Posterior cingulate gyrus (tissue), 11 donors: ENCODE measurements around the gene RALGAPA2.

ENCODE experiments used
- DNase-seq, 10 donors: peaks; one replicate each; pipeline versions ENCODE4 v3.0.0 to v3.0.0-alpha.2; 2020 to 2021; ENCODE audit warnings: mixed read lengths in 3 of 10
- intact Hi-C: fragments of 100-400 bp; cut with DNase I; formaldehyde crosslinking; loops from one replicate; pipeline ENCODE4 v1.15.1; 2023

RALGAPA2 gene

DNA sequence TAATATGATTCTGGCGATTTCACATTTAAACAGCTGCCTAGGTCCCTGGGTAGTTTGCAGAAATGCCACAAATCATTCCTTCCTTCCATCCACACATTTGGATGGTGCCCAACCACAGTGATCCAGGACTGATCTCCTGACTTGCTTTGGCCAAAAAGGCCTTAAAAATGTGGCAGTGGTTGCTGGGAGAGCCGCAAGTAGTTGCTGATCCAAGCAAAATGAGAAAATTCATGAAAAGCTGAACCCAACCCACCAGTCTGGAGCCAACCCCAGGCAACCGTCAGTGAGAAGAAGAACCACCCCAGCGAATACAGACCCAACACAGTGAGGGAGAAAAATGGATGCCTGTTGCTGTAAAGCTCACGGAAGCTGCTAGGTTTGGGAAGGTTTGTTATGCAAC, 25.1 kb downstream of the RALGAPA2 start:
- DNase-seq = no peak
- intact Hi-C loops = no loop called here

- no peak for DNase-seq
- intact Hi-C loops = no loop called here
These were observed 26.8 kb downstream of the RALGAPA2 start for GRCh38 chr20:20685635-20686034.

DNA sequence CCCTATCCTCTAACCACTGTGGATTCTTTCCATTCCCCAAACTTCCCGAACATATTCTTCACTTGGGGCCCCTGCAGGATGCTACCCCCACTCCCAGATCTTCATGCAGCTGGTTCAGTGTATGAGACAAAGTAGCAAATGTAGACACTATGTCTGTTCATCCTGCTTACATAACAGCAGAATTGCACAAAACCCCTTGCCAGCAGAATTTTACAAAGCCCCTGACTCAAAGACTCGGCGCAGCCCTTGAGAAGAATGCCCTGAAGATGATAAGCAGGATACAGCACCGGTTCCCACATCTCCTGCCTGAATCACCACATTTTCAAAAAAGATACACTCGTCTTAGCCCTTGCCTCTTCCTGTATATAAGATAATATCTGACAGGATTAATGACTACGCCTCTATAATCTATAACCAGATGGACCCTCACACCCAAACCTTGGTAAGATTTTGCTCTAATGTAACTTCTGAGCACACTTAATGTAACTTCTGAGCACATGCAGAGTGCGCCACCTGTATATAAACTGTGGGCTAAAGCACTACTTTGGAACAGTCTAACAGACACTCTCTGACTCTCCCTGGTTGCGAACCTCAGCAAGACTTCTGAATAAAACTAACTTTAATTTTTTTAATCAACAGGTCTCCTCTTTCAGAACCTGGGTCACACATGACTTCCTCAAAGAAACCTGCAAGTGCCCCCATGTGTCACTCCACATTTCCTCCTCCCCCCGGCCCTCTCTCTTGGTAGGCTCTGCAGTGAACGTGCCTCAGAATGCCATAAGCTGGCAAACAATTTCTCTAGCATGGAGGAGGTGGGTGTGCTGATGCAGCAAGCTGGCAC, 28.7 kb downstream of the RALGAPA2 start:
- intact Hi-C loops = no loop called here
- DNase-seq = no peak

GRCh38 chr20:20683020-20683419, 29.4 kb downstream of the RALGAPA2 start:
- intact Hi-C loops = no loop called here
- no peak for DNase-seq

- DNase-seq = peak in 1 of 10 donors; percentile 72
- intact Hi-C loops = no loop called here
These were observed 31.4 kb downstream of the RALGAPA2 start for GRCh38 chr20:20680991-20681508.

DNA sequence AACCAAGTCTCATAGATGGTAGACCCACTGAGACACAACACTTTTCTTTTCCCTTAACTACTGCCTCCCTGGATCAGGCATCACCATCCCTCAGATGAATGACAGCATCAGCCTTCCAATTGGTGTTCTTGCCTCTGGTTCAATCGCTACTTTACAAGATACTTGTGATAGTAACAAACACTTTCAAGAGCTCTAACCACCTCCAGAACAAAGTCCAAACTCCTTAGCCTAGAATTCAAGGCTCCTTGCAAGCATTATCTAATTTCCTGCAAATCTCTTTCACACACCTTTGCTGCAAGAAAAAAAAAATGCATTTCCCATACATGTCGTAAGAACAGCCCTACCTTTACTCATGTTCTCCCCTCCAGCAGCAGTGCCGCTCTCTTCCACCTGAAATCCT, 33.1 kb downstream of the RALGAPA2 start:
- no peak for DNase-seq
- intact Hi-C loops = no loop called here

- DNase-seq = no peak
- intact Hi-C loops = no loop called here
These were observed 35.3 kb downstream of the RALGAPA2 start for GRCh38 chr20:20677186-20677585.

DNA sequence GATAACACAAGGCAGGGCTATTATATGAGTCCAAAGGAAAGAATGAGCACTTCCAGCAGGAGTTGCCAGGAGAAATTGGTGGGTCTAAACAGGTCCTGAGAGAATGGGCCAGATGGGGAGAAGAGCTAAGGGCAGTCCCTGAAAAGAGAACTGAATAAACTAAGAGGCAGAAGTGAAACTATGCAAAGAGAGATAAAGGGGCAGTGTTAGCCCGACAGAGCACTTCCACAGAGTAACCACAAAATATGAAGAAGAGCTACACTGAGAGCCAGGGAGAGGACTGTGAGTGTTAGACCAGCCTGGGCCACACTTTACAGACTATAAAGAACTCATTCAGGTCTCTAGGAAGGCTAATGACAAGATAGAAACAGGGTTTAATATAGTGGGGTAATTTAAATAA, 43.8 kb downstream of the RALGAPA2 start:
- no peak for DNase-seq
- intact Hi-C loops = no loop called here

GRCh38 chr20:20666359-20666758, 46.1 kb downstream of the RALGAPA2 start:
- DNase-seq = no peak
- intact Hi-C loops = no loop called here

DNA sequence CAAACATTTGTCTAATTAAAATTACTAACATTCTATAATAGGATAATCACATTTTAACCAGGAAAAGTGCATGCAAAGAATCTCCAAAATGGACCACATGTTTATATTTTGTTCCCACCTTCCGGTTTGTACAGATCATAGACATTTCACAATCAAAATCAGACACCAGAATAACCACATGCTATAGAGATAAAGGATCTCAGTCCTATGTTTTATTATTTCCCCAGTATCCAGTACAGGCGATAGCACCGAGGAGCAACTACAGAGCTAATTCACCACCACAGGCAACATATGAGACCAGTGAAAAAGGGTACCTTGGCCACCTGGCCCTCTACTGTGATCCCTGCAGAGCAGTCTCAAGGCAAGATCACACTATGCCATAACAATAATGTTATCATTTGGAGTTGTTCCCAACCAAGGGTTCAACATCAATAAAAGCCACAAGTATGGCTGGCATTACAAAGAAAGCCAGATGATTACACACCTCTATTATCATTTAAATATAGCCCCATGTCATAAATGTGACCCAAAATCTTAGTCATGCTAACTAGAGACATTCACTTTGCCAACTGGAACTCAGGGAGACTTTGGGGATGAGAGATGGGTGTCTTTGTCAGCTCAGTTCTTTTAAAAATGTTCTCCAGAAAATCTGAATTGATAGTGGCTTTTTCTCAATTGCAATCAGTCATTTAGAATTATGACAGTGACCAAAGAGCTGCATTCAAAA, 46.7 kb downstream of the RALGAPA2 start:
- intact Hi-C loops = no loop called here
- DNase-seq = no peak

DNA sequence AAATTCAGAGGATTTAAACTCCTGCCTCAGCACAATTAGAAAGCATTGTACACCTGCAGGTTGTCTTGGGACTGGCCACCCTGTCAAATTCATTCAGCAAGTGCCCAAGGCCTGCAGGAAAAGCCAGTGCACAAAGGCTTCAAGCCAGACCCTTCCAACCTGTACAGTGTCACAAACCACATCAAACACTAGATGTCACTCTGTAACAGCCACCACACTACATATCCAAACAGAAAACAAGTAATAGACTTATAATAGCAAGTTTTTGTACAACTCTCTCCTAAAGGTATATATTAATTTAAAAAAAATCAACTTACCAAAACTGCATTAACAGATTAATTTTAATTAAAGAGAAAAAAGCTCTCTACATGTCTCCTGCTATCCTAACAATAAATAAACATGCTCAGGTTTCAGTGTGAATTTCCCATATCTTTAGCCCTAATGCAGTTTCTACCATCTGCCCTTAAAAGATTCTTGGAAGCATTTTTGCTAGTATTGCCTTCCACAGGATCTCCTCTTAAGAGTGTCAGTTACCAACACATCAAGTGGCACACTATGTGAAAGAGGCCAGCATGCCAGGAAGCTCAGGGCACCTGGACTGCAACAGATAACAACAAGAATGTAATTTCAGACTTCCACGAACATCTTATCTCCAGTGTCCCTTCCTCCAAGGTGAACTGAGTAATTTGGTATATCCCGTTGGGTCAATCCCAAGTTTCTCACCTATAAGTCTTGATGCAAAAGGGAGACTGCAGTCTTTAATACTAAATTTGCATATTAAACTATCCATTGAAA, 47.5 kb downstream of the RALGAPA2 start:
- intact Hi-C loops = loop anchor here (1.0 to 5.0 kb wide), 2 partner anchors 47 to 160 kb away; partner anchors contain the start of gene RALGAPA2

GRCh38 chr20:20663841-20664240, 48.6 kb downstream of the RALGAPA2 start:
- no peak for DNase-seq
- intact Hi-C loops = loop anchor here (1.0 to 5.0 kb wide), 2 partner anchors 48 to 161 kb away; partner anchors contain the start of gene RALGAPA2

More for the DNA sequence above, 47.5 kb downstream of the RALGAPA2 start:
- peak in 2 of 10 donors; percentile 19 to 65 for DNase-seq

- no peak for DNase-seq
- intact Hi-C loops = no loop called here
These were observed 53.5 kb downstream of the RALGAPA2 start for GRCh38 chr20:20658871-20659431.

DNA sequence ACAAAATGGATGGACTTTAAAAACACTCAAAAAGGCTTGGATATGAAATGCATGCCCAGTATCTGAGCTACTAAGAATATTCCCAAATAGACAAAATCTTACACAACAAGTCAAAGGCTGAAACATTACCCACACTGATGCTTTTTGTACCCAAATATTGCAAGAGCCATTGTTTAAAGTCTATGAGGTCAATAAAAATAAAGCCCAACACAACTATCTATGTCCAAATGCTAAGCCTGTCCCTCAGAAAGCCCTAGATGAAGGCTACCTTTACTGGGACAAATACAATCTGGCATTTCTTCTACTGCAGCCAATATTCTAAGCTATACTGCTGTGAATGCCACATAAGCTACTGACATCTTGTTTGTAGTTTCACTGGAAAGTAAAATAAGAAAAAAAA, 54.3 kb downstream of the RALGAPA2 start:
- intact Hi-C loops = no loop called here
- no peak for DNase-seq

DNA sequence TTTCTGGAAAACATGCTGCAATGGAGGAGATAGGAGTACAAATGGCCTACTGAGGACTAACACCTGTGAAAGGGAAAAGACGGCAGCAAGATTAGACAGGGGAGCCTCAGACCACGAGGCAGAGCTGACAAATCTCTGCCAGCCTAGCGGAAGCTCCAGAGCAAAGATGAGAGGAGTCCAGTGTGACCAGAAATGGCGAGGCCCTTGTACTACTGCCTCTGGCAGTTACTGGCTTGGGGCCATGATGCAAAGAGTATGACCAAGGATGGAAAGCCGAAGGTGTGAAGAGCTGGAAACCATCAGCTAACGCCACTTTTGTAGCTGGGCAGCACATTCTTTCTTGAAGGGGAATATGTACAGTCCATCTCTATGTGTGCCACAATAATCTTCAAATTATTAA, 55.4 kb downstream of the RALGAPA2 start:
- no peak for DNase-seq
- intact Hi-C loops = no loop called here

DNA sequence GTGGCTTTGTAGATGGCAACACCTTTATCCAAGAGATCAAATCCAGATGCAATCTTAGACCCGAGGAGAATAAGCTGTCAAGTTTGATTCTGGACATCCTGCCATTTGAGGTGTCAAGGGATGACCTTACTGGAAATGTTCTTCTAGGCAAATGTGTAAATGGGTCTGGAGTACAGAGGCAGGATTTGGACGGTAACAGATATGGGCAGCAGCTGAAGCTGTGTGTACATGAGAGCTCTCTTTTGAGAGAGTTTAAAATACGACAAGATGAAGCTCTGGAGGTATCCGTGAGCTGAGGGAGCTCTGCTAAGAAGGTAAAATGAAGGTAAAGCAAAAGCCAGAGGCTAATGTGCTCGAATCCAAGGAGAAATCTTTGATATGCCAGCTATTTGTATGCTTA, 56.6 kb downstream of the RALGAPA2 start:
- intact Hi-C loops = no loop called here
- DNase-seq = no peak

- intact Hi-C loops = no loop called here
- DNase-seq = no peak
These were observed 62.5 kb downstream of the RALGAPA2 start for GRCh38 chr20:20649945-20650344.

- no peak for DNase-seq
- intact Hi-C loops = no loop called here
These were observed 68.5 kb downstream of the RALGAPA2 start for GRCh38 chr20:20643927-20644326.

DNA sequence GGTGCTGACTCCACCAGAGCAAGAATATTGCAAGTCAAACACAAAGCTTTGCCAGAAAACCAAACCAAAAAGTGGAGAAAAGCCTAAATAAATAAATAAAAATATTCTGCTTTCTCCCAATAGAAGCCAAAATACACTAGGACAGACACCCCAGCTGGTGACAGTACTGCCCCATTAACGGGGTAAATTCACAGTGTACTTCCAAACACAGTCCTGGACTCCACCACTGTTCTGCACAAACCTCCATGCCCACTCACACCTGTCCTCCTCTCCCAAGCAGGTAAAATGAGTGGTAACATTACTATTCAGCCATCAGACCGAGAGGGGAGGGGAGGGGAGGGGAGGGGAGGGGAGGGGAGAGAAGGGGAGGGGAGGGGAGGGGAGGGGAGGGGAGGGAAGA, 70.7 kb downstream of the RALGAPA2 start:
- intact Hi-C loops = no loop called here
- no peak for DNase-seq

DNA sequence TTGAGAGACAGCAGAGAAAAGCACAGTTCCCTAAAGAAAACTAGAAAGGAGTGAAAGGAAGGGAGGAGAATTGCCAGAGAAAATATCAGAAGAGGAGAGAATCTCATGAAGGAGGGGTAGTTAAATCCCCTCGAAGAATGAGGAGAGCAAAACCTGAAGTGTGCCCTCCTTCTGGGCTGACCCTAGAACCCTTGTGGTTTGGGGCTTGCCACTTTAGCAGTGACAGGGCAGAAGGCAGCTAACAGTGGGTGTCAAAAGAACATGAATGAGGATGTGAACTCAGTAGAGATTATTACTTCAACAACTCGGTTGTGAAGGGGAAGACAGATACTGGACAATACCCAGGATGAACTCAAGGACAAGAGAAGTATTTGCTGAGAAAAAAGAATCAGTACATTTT, 73.6 kb downstream of the RALGAPA2 start:
- intact Hi-C loops = no loop called here
- DNase-seq = no peak
